K562 (cell line): Measurements from ENCODE around the gene MRPS24. TPM values are rescaled to one million over a fixed set of nuclear protein-coding genes. Genes with fewer than 3 reads are reported as not detected.

Source experiments
- ATAC-seq: fragments of 200-7000 bp; cut with Tn5 transposase; 3 replicates; pipeline ENCODE4 v1.9.1; 2020; ENCODE audit warnings: moderate library complexity
- BruUV-seq: library from RNA; stranded (reverse); fragments of 400-500 nt; replicated peaks from 2 replicates; lab custom pipeline; 2021; lab: Mats Ljungman, UMichigan
- CTCF ChIA-PET: fragments of 300-600 bp; formaldehyde crosslinking; extraction: SDS; loops from one replicate; lab custom pipeline; 2021; ENCODE audit warnings: low intra/inter-chr PET ratio; lab: Yijun Ruan, JAX
- POLR2A ChIA-PET: fragments of 300-600, 350-650 bp; sonication (Branson Sonifier 250); formaldehyde crosslinking; extraction: SDS; loops from one replicate; lab custom pipeline; 2021; ENCODE audit warnings: antibody characterized with exemption, inconsistent platforms; lab: Yijun Ruan, JAX
- DNase-seq, 4 experiments: peaks; one replicate each; pipeline versions ENCODE4 v3.0.0 to v3.0.0-alpha.2; 2011 to 2018; ENCODE audit warnings: low spot score in 3 of 4, mixed read lengths in 3 of 4; ENCODE audit errors: extremely low read depth in 1 of 4
- FAIRE-seq: peaks from 2 replicates; lab custom pipeline; 2011; peaks lifted over from hg19 to GRCh38; lab: Jason Lieb, UNC
- H2AFZ ChIP-seq: 2 replicates; pipeline ENCODE4 v1.6.0; 2011; ENCODE audit warnings: low read depth, low read length, control low read depth, inconsistent platforms
- H3K27ac ChIP-seq: fragments of 200-600 bp; 3 replicates; pipeline ENCODE4 v1.8.0; 2011; ENCODE audit warnings: low read depth, mild to moderate bottlenecking, control low read depth, inconsistent platforms, low read length, moderate library complexity, mixed read lengths; ENCODE audit errors: extremely low read depth
- H3K27me3 ChIP-seq, 2 experiments: fragments of 300-600 bp in 1 of 2; 2 replicates in 1 of 2; 3 replicates in 1 of 2; pipeline versions ENCODE4 v1.6.0 to v1.8.0; 2011; ENCODE audit warnings: inconsistent platforms in 2 of 2, low read length in 2 of 2, mild to moderate bottlenecking in 1 of 2, mixed read lengths in 1 of 2, moderate library complexity in 1 of 2; ENCODE audit not compliant: control insufficient read depth in 2 of 2, insufficient read depth in 2 of 2
- H3K36me3 ChIP-seq: fragments of 300-600 bp; 3 replicates; pipeline ENCODE4 v1.8.0; 2011; ENCODE audit warnings: mild to moderate bottlenecking, low read length, inconsistent platforms; ENCODE audit not compliant: control insufficient read depth, insufficient read depth
- H3K4me1 ChIP-seq, 2 experiments: fragments of 200-600 bp in 1 of 2; replicated peaks in 1 of 2; 2 replicates in 1 of 2; 3 replicates in 1 of 2; pipeline versions ENCODE4 v1.5.1 to v1.8.0; 2011; ENCODE audit warnings: inconsistent platforms in 2 of 2, low read length in 2 of 2, mild to moderate bottlenecking in 1 of 2, mixed read lengths in 1 of 2, moderate library complexity in 1 of 2; ENCODE audit not compliant: control insufficient read depth in 2 of 2, insufficient read depth in 2 of 2
- H3K4me2 ChIP-seq: 2 replicates; pipeline ENCODE4 v1.6.1; 2011; ENCODE audit warnings: low read length, control low read depth, inconsistent platforms, mixed read lengths; ENCODE audit not compliant: insufficient read depth
- H3K4me3 ChIP-seq: fragments of 200-600 bp; sonication (generic), shearing (Covaris generic); 2 replicates; pipeline ENCODE4 v1.5.1; 2016; ENCODE audit warnings: control low read depth, inconsistent platforms
- H3K79me2 ChIP-seq: fragments of 200-600 bp; 3 replicates; pipeline ENCODE4 v1.8.0; 2011; ENCODE audit warnings: low read length, inconsistent platforms; ENCODE audit not compliant: control insufficient read depth, insufficient read depth
- H3K9ac ChIP-seq, 2 experiments: 2 replicates each; pipeline versions ENCODE4 v1.6.0 to v1.6.1; 2011; ENCODE audit warnings: low read depth in 2 of 2, low read length in 2 of 2, control low read depth in 1 of 2, inconsistent platforms in 1 of 2, mild to moderate bottlenecking in 1 of 2, mixed read lengths in 1 of 2; ENCODE audit not compliant: insufficient read depth in 1 of 2
- H3K9me1 ChIP-seq: one replicate; pipeline ENCODE4 v1.6.0; 2011; ENCODE audit warnings: inconsistent platforms, mild to moderate bottlenecking, low read length, moderate library complexity; ENCODE audit not compliant: control insufficient read depth, insufficient read depth
- H3K9me3 ChIP-seq: replicated peaks from 2 replicates; pipeline ENCODE4 v1.5.1; 2011; ENCODE audit warnings: low read depth, low read length, inconsistent platforms; ENCODE audit not compliant: control insufficient read depth, insufficient read depth
- H4K20me1 ChIP-seq: replicated peaks from 2 replicates; pipeline ENCODE4 v1.6.1; 2011; ENCODE audit warnings: low read length, inconsistent platforms, mixed read lengths; ENCODE audit not compliant: control insufficient read depth, insufficient read depth
- DPF2 ChIP-seq: fragments of 450-650 bp; IDR thresholded peaks from 2 replicates; pipeline ENCODE4 v1.6.1; 2016
- FOXK2 ChIP-seq, 2 experiments: fragments of 450-650 bp; IDR thresholded peaks in 1 of 2; conservative IDR thresholded peaks in 1 of 2; 2 replicates each; pipeline ENCODE4 v1.6.1; 2016; ENCODE audit warnings: low read depth in 2 of 2, mild to moderate bottlenecking in 1 of 2
- GTF3C2 ChIP-seq: IDR thresholded peaks from 3 replicates; pipeline ENCODE4 v1.6.1; 2011; ENCODE audit warnings: borderline replicate concordance, mild to moderate bottlenecking, moderate library complexity; ENCODE audit not compliant: insufficient read length; ENCODE audit errors: extremely low read depth
- HDAC1 ChIP-seq, 2 experiments: fragments of 450-650 bp; IDR thresholded peaks; 2 replicates each; pipeline ENCODE4 v1.6.1; 2016 to 2017; ENCODE audit warnings: inconsistent platforms in 1 of 2, mild to moderate bottlenecking in 1 of 2, moderate library complexity in 1 of 2
- MEIS2 ChIP-seq: fragments of 450-650 bp; IDR thresholded peaks from 2 replicates; pipeline ENCODE4 v1.6.1; 2014; ENCODE audit warnings: mild to moderate bottlenecking; ENCODE audit not compliant: partially characterized antibody
- MNT ChIP-seq, 2 experiments: fragments of 450-650 bp; conservative IDR thresholded peaks; 2 replicates each; pipeline ENCODE4 v1.6.1; 2017; ENCODE audit warnings: mild to moderate bottlenecking in 2 of 2, moderate library complexity in 2 of 2
- PRDM10 ChIP-seq: fragments of 450-650 bp; IDR thresholded peaks from 2 replicates; pipeline ENCODE4 v1.6.1; 2018; ENCODE audit not compliant: partially characterized antibody
- SIN3A ChIP-seq, 2 experiments: fragments of 150-350 bp in 1 of 2; IDR thresholded peaks; 2 replicates each; pipeline ENCODE4 v1.6.1; 2011 to 2016; ENCODE audit warnings: borderline replicate concordance in 2 of 2, low read depth in 2 of 2, low read length in 2 of 2, mild to moderate bottlenecking in 2 of 2, moderate library complexity in 2 of 2; ENCODE audit not compliant: control insufficient read depth in 1 of 2
- ZNF77 ChIP-seq: fragments of 250-450 bp; sonication (Bioruptor Pico); IDR thresholded peaks from 2 replicates; pipeline ENCODE4 v1.5.0; 2020
- WGBS: fragments of 100-300 bp; shearing (Covaris generic); methylation state at CpG from one replicate; pipeline ENCODE4 v1.1.6; 2016; ENCODE audit warnings: low coverage, mixed read lengths; ENCODE audit not compliant: insufficient coverage; ENCODE audit errors: missing lambda C conversion rate; 5-methylcytosine and 5-hydroxymethylcytosine counted together
- in situ Hi-C: fragments of 300-500 bp; cut with MboI; formaldehyde crosslinking; loops from 4 replicates; pipeline ENCODE4 v1.15.0; 2018; ENCODE audit warnings: inconsistent platforms, mixed read lengths
- intact Hi-C: fragments of 100-400 bp; cut with micrococcal nuclease; formaldehyde crosslinking; loops from 2 replicates; pipeline ENCODE4 v1.14.2; 2022
- polyA plus RNA-seq, 8 experiments: library from polyadenylated mRNA; depleted of rRNA in 4 of 8; stranded (reverse) in 5 of 8; unstranded in 3 of 8; fragments of >200 nt; fragmentation: Nextera tagmentation in 2 of 8; fragmentation: Illumina TruSeq in 1 of 8; extraction: Ambion mirVana in 2 of 8; extraction: Trizol in 1 of 8; gene quantifications; 2 replicates each; pipeline versions ENCODE4 v1.2.1 to v1.2.3, GENCODE V29; 2011 to 2014; ENCODE audit warnings: inconsistent platforms in 1 of 8, missing spikeins in 1 of 8
- total RNA-seq, 7 experiments: library from RNA; depleted of rRNA in 6 of 7; stranded (reverse); fragments of >200 nt in 6 of 7; fragmentation: Illumina TruSeq in 2 of 7; extraction: Trizol in 2 of 7; gene quantifications; 2 replicates each; pipeline versions ENCODE4 v1.2.1 to v1.2.3, GENCODE V29; 2011 to 2021; ENCODE audit warnings: low replicate concordance in 1 of 7

Gene MRPS24
- total and polyA plus RNA-seq, 9 of the 15 experiments (the other 6 are each of a cell fraction or from before 2014, with no cell fraction given) = 51.4 to 214 (median 169) TPM

- Histone ChIP-seq H3K27me3 (no peaks in the 10 kb centered on the region), H3K4me2 (peak overlapping the region; percentile 94), H3K27ac (peak overlapping the region; percentile 75), H3K9me1 (no peaks in the 10 kb centered on the region), H3K36me3 (peaks cover 28% of the 10 kb centered on the region), H3K79me2 (peaks cover 17% of the 10 kb centered on the region), H3K9me3 (no peaks in the 10 kb centered on the region; the same call in 1 of the 2 replicates), H3K4me1 (peaks cover 19 to 29% of the 10 kb centered on the region in 2 experiments; a peak in 3 of 5 replicates), H3K9ac (peak overlapping the region; percentile 74 to 98), H4K20me1 (no peaks in the 10 kb centered on the region), H2AFZ (peak overlapping the region; percentile 79), H3K4me3 (peak overlapping the region; percentile 71)
- CTCF ChIA-PET = no interaction called here
- POLR2A ChIA-PET = interaction anchor here (1.0 to 1.2 kb wide), 2 partner anchors 10 to 16 kb away, joined by 3 read pairs; no protein-coding TSS in a partner anchor
- no peak for DNase-seq
- FAIRE-seq = no peak
- WGBS = 0% methylated on average over 6 of the region's 6 CpGs
- ATAC-seq = no peak; the same call in 2 of the 3 replicates
- TF ChIP-seq FOXK2 (conservative IDR thresholded peaks at IDR 0.05 in 1 of 2, IDR thresholded peaks at IDR 0.05 in 1 of 2; ENCODE audit: low read depth in 2 of 2) (peak in 1 of 2 experiments; percentile 37; a peak in 1 of 4 replicates), DPF2 (0 out of 2 replicates have a peak, but pooled peaks have one; percentile 22), HDAC1 (IDR thresholded peaks at IDR 0.05) (peak in 1 of 2 experiments; percentile 8; a peak in 1 of 4 replicates), ZNF77 (CRISPR knock-in tag) (no peak), SIN3A (IDR thresholded peaks at IDR 0.05; ENCODE audit: borderline replicate concordance in 2 of 2, control insufficient read depth in 1 of 2, low read depth in 2 of 2, low read length in 2 of 2) (0 out of 4 replicates have a peak, but pooled peaks of 1 of the 2 experiments have one; percentile 16), PRDM10 (peak; percentile 31), MEIS2 (peak; percentile 45), MNT (conservative IDR thresholded peaks at IDR 0.05) (peak; percentile 69 to 77), GTF3C2 (no peak)
- in situ Hi-C loops (no loop called here), intact Hi-C loops (no loop called here)
- TSS peak; percentile 74 for BruUV-seq
These were observed 674 bp downstream of the MRPS24 start for GRCh38 chr7:43868681-43869005.
